HG03064 (cell line): ENCODE data around the gene FAM83D.
A peak's percentile ranks its signal among the peaks of the same experiment; 100 is the strongest.
"Not testable (repeated sequence)": the region's sequence is repeated elsewhere in the genome, so short reads cannot be mapped to it uniquely, and the experiment has no call there.

Experiments
- ATAC-seq: cut with Tn5 transposase; IDR thresholded peaks from one replicate; pipeline ENCODE4 v1.9.1; 2021; ENCODE audit warnings: low read depth; ENCODE audit not compliant: unreplicated experiment

The FAM83D gene

DNA sequence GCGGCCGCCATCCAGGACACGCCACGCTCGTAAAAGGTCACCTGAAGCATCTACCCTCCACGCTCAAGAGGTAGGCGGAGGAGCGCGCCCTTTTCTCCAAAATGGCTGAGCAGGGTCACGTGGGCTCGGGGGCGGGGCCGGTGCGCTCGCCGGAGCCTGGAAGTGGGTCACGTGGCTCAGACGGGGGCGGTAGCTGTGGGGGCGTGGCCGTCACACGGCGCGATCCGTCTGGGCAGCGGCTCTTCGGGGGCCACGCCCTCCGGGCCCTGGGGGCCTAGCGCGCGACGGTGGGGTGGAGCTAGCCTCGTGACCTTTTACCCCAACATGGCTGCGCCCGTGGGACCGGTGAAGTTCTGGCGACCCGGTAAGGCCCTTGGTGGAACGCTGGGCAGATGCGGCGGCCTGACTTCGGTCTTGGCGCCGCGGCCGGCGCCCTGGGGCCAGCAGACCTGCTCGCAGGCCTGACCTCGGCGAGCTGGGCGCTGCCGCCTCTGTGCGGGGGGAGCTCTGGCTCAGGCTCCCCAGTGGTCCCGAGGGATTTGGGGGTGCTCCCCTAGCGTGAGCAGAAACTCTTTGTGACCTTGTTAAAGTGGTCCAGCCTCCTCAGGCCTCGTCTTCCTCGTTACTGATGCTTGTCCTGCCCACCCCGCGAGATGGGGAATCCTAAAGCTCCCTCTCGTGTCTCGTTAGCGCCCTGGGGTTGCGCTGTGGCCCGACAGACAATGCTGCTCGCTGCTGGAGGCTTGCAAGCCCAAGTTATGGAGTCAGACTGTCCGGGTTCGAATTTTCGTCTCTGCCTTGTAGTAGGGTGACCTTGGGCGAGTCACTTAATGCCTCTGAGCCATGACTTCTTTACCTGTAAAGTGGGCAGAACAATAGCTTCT is 36.1 kb downstream of the FAM83D start, which contains the start of gene DHX35:
DHX35 (plus strand) TSS at position 301 of the 884 bp plus-strand sequence; CDS start at position 325, 24 bp downstream.
- peak; percentile 84 for ATAC-seq

DNA sequence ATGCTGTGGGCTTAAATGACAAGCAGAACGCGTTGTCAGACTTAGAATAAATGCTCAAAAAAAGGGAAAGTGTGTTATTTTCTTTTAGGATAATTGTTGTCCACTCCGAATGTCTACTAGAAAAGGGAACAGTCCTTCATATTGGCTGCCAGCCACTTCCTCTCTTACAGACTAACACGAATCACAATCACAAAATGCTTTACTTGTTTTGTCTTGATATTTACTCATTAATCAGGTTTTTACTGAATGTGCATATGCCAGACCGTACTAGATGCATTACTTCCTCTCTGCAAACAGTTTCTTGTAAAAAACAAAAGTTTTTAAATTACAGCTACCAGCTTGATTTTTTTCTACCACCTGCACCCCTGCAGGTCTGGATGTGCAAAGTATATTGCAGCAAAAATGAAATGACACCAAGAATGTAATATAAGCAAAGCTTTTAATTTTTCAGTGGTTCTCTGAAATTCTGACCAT is 36.7 kb downstream of the FAM83D start:
- no peak for ATAC-seq

DNA sequence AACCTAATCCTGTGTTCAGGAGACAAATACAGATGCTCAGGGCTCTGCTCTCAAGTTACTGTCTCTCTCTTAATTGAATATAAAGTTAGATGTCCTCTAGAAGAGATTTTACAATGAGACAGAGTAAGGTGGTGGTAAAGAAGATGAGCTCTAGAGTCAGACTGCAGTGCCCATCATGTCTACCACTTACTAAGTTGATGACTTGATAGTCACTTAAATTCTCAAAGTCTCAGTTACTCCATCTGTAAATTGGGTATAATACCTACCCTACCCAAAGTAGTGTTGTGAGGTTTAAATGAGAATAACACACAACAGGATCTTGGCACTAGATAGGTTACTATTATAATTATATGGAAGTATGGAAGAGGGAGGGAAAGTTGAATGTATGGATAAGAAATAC is 37.5 kb downstream of the FAM83D start:
- ATAC-seq = no peak

DNA sequence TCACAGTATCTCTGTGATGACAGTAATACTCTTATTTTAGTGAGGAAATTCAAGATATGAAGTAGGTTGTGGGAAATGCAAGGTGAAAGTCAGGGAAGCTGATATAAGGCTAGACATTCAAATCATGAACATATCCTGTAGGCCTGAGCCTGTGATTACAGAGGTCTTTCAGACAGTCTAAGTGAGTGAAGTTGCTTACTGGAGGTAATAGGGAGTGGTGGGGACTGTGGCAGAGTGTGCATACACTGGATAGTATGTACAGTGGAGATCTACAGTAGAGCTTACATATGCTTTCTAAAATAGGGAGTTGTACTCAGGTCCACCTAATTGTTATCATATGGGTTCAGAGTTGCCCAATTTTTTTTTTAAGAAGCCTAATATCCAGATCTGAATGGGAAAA is 39.0 kb downstream of the FAM83D start:
- ATAC-seq = no peak

DNA sequence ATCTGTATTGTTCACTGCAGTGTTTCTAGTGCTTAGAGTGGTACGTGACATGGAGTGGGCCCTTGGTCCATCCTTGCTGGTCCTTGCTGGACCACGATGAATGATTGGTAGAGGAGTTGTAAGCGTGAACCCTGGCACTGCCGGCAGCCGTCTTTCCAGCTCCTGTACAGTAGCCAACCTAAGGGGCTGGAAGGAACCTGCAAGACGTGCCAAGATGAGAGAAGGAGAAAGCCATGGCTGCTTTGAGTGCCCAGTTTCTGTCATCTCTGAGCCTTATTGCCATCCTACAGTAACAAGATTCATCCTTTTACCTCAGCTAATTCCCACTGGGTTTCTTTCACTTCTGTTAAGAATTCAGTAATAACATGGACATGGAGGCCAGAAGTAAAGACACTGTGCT is 41.9 kb downstream of the FAM83D start:
- no peak for ATAC-seq

DNA sequence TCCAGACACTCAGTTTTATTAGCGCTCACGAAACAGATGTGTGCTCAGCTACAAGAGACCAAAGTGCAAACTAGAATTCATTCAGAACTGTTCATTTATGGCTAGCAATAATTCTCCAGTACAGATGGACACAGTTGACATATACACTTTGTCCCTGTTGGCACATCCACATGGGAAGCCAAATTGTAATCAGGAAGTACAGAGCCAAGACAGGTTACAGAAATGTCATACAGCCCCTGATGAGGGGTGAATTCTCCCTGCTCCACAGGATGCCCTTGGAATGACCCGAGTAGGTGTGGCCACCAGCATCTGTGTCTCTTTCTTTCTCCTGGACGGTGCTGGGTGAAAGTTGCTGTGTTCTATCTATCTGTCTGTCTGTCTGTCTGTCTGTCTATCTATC is 43.5 kb downstream of the FAM83D start:
- no peak for ATAC-seq

DNA sequence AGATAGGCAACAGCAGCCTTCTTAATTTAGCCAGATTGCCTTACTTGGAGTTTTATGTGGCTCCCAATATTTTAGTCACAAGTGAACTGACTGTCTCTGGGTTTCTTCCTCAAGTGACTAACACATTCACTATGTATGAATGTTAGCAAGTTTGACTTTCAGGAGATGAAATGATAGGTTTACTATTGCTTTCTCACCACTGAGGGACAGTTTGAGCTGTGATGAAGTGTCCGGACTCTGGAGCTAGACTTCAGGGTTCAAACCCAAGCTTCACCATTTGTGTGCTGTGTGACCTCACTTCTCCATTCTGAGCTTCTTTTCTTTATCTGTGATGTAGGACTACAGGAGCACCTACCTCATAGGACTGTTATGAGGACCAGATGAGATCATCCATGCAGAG is 44.1 kb downstream of the FAM83D start:
- no peak for ATAC-seq

DNA sequence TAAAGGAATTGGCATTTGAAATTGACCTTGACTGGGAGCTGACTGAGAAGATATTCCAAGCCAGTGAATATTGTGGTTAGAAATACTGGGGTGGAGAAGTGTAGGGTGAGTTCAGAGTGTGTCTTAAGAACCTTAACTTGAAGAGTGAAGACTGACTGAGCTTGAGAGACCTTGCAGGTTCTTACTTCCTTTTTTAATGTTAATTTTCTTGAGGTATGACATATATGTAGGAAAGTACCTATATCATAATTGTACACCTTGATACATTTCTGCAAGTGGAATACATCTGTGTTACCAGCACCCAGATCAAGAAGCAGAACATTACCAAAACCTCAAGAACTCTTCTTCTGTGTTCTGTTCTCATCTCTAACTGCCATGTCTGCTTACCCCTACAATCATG is 46.9 kb downstream of the FAM83D start:
- no peak for ATAC-seq

DNA sequence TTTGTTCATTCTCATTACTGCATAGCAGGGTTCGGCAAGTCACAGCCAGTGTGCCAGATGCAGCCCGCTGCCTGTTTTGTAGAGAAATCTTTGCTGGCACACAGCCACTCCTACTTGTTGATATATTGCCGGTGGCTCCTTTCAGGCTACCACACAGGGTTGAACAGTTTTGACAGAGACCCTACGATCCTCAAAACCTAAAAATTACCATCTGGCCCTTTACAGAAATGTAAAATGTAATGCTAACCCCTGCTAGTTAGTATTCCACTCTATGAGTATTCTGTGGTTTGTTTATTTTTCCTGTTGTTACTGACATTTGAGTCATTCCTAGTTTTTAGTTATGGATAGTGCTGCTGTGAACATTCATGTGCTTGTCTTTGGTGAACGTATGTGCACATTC is 47.4 kb downstream of the FAM83D start:
- ATAC-seq = no peak

DNA sequence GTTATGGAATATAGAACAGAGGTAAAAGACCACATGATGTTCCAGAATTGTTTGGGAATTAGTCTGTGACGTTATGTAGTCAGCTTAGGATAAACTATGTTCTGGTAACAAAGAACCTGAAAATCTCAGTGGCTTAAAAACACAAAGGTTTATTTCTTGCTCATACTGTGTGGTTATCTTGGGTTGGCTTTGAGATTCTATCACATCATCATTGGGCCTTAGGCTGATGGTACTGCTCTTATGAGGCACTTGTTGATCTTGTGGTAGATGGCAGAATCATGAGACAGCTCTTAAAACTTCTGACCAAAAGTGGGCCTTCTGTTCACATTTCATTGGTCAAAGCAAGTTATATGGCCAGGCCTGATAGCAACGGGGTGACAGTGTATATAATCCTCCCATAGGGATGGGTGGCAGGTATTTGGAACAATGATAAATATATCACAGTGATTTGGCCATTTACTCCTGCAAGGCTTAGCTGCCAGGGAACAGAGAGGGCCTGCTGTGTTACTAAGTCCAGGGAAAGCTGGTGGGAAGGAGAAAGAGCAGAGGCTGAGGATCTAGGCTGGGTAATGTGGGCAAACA is 49.4 kb downstream of the FAM83D start:
- ATAC-seq = no peak

DNA sequence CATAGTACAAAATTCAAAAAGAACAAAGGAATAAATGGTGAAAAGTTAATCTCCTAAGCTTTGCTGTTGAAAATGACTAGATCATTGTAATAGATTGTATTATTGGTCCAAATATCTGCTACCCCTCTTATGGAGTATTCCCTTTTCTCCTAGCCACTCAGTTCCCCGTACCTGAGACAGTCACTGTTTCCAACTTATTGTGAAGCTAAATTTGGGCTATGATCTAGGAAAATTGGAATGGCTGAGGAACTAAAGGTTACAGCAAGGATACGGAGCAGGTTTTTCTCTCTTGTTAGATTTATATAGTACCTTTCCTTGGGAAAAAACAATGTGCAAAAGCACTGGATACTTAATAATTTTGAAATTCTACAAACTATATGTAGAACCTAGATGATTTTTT is 53.2 kb downstream of the FAM83D start:
- no peak for ATAC-seq

DNA sequence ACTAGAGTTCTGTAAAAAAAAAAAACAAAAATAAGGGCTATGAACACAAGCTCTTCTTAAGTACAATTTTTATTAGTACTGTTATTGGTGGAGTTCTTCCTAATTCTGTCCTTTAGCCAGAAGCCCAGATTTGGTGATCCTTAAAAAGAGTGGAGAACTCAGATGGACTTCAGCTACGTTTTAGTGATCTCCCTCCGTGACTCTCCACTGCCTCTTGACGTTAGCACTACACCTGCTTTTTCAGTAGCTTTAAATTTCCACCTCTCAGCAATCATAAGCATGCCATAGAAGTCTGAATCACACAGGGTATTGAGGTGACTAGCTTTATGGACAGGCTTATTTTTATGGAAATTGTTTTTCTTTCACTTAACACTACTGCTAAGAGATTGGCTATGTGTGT is 53.6 kb downstream of the FAM83D start:
- ATAC-seq = no peak

DNA sequence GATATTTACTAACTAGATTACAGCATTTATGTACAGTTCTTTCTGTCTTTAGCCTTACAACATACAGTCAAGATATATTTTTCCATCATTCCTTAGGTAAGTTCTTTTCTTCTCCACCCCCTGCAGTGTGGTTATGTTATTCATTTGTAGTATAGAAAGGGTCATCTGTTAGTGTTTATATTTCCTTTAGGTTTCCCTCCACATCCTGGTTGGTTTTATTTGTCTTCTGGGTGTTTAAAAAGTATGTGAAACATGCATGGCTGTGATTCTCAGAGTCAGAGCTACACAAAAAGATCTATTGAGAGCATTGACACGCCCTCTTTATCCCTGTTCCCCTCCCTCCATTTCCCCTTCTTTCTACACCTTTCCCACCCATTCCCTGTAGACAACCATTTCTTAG is 56.1 kb downstream of the FAM83D start:
- ATAC-seq = no peak

DNA sequence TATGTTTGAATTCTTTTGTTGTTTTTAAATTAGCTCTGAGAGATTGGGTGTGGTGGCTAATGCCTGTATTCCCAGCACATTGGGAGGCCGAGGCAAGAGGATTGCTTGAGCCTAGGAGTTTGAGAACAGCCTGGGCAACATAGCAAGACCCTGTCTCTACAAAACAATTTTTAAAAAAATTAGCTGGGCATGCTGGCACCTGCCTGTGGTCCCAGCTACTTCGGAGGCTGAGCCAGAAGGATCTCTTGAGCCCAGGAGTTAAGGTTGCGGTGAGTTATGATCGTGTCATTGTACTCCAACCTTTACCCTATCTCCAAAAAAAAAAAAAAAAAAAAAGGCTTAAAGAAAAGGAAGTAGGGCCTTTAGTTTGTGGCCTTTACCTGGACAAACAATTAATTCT is 58.8 kb downstream of the FAM83D start:
- ATAC-seq = no peak

DNA sequence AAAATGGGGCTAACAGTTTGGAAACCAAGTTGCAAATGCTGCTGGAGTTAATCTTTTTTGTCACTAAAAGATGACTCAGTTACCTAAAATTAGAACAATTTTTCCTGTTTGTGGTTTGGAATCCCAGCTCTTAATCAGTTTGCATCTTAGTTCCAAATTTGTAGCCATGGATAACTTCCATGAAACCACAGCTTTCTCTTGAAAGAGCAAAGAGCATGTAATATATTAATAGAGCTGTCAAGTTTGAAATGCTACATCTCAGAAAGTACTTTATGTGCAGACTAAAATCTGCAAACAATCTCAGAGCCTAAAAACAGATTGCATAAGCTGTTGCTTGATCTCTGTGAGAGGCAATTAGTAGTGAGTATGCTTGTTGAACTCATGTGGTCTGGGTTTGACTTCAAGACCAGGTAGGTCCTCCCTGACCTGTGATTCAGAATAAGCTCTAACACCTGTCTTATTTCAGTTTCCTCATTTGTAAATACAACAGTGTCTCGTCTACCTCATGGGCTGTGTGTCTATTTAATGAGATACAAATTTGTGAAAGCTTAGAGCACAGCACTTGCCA is 59.5 kb downstream of the FAM83D start:
- ATAC-seq = no peak

DNA sequence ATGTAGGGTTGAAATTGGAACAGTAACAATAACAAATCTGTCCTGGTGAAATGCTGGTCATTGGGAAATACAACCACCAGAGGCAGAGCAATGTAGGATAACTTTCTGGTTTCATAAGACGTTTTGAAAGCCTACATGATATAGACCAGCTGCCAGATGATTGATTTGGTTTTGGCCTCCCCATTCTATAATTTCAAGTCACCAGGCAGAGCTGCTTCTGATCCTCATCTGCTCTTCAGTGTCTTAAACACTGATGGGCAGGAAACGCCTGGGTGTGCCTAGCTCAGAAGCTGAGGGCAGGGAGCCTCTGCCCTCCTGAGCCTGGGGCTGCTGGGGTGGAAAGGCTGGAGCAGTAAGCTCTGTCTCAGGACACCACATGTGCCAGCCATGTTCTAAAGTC is 60.4 kb downstream of the FAM83D start:
- ATAC-seq = no peak

DNA sequence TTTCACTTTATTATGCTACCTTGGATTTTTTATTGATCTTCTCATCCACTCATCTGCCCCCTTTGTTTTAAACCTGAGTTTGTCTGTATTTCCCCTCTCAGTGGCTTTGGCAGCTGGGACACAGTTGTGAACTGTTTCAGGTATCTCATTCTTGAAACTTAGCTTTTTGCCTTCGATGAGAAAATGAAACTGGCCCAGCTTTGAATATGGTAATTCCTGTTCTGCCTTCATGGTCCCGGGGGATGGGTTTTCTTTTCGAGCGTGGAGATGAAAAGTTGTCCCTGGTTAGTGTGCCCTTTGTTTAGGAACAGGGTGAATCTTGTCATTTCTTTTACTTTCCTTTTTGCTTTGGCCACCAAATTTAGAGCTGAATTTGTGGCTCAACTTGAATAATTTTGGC is 61.6 kb downstream of the FAM83D start:
- peak; percentile 82 for ATAC-seq

DNA sequence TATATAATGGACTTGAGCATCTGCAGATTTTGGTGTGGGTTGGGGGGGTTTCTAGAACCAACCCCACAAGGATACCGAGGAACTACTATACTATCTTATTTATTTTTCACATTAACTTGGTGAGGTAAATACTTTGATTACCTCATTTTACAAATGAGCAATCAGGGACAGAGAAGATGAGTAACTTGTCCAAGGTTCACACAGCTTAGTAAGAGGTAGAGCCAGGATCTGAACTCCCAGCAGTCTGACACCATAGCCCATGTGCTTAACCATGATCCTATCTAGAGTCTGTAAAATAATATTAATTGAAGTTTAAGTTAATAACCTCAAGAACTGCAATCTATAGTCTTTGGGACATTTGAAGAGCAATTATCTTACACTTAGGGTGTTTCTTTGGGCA is 64.5 kb downstream of the FAM83D start:
- no peak for ATAC-seq

DNA sequence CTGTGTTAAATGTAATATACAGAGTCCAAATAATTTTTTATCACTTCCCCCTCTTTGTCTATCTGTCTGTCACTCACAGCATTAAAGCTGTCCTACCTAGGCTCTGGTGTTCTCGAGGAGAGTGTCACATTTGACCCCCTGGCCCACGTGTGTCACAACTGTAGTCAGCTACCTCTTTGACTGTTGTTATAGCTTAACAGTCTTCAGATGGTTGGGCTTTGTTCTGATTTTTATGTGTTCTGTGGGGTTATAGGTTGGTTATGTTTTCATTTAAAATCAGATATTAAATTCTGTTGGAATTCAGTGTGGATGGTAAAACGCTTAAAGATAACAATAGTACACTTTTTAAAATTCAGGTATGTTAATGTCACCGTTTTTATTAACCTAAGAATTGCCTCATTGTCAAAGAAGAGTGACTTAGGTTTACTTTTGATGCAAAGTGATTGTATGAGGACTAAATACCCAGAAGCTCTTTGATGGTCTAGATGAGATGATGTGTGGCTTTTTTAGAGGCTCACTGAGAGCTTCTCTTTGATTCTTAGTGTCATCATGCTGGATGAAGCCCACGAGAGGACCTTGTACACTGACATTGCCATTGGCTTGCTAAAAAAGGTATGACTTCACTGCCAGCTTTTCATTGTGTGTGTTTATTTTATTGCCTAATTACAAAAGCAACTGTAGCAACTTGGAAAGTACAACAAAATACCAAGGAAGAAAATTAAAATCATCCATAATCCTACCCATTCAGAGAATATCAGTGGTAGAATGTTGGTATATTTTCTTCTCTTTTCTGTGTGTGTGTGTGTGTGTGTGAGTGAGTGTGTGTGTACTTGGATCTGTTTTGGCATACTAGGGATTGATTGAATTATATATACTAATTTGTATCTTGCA is 65.8 kb downstream of the FAM83D start:
- ATAC-seq = no peak

DNA sequence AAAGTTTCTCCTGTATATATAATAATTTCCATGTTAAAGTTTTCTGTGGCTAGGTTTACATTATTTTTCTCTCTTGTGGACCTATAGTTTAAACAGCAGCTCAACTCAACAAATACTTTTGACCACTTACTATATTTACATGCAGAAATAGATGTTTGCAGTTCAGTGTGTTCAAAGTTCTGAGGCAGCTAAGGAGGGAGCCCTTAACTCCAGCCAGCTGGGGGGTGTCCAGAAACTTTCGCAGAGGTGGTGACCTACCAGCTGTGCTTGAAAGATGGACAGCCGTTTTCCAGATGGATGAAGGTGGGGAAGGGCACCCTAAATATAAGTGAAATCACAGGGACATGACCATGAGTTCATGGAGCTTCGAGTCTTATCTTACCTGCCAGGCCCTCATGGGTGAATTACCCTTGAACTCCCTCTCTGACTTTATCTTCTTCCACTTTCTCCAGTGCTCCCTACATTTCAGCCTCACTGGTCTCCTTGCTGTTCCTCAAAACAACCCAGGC is 69.4 kb downstream of the FAM83D start:
- no peak for ATAC-seq

DNA sequence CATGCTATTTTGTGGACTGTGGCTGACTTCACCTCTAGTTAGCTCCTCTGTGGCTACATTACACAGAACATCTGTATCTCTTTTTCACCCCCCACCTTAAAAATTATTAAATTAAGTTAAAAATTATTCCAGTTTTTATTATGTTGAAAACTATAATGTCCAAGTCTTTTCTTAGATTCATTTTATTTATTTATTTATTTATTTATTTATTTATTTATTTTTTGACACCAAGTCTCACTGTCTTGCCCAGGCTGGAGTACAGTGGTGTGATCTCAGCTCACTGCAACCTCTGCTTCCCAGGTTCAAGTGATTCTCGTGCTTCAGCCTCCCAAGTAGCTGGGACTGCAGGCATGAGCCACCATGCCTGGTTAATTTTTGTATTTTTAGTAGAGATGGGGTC is 70.6 kb downstream of the FAM83D start:
- not testable (repeated sequence) for ATAC-seq
